Measurements from ENCODE around the gene SMYD1.

The SMYD1 gene

DNA sequence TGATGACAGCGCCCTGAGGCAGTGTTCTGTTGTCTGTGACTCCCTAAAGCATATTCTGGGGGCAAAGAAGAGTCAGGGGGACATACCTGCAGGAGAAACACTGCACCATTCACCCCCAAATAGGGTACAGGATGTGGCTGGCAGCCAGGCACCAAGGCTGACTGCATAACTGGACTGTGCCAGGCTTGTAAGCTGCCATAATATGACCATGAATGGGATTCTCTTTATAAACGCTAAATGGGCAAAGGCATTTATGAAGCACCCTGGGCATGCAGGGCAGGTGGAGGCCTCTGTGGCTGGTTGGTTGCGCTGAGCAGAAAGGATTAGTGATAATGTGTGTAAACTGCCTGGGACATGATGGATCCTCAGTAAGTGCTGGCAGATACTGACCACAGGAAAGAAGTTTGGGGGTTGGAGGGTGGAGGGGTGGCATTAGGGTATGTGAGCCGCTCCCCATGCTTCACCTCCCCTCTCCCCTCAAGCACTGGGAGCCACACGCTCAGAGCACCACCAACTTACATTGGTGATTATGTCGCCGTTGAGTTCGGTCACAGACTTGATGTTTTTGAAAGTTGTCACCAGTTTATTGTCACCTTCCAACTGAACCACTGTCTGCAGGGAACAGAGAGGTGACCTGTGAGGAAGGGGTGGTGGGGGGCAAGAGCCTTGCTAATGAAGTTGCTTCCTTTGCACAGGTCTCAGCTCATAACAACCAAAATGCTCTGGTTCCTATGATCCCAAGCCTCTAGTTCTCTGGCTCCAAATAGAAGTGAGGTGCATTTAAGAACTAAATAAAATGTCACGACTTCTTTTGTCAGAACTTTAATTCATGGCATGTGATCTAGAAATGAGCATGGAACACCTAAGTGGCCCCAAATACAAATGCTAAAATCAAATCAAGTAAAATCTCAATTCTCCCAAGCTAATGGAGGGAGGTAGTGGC, 56.6 kb downstream of the SMYD1 start:
- no peak for DNase-seq

DNA sequence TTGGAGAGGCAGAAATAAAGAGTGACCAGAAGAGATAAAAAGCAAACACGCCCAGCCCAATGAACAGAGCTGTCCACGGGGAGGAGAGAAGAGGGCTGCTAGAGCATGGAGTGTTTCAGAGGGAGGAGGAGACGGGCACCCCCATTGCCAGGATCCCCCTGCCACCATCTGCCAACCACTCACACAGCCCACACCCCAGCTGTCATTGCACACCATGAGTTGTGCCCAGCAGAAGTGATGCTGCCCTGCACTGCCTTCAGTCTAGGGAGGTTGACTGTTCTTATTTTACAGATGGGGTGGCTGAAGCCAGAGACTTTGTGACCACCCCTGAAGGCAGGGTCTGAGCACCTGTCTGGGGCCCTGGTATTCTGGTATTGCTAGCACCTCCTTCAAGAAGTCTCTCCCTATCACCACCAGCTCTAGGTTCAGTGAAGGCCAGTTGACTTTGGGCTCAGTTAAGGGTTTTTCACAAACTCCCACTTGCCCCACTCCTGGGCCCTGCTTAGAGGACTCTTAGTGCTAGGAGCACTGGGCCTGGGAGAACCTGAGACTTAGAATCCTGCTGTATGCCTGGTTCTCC, 57.8 kb downstream of the SMYD1 start:
- no peak for DNase-seq

DNA sequence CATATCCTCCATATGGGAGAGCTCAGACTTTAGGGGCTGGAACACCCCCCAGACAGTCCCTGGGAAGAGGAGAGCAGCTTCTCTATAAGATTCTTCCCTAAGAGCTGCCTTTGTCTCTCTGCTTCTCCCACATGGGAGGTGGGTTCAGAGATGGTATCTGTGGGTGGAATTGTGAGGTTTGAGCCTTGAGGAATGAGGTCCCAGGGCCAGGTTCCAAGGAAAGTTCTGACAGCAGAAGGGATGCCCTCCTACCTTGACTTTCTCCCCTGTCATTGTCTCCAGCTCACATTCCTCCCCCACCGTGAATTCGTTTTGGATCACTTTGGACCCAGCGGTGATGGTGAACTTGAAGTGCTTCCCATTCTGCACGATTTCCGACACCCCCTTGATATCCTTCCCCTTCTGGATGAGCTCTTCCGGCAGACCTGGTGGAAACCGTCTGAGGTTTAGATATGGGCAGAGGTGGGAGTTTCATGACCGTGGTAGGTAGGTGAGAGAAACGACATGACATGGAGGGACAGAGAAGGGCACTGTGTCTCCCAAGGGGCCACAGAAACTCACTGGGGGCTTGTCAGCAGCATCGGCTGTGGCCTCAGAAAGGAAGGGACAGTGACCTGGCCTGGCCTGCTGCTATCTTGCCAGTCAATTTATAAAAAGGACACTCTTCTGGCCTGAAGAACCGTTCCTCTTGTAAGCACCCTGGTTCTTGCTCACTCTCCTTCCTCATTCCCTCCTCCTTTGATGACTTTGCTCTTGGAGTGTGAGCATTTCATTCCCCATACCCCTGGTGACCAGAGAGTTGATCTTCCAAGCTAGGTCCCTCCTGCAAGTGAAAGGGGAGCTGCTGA, 58.5 kb downstream of the SMYD1 start:
- no peak for DNase-seq

DNA sequence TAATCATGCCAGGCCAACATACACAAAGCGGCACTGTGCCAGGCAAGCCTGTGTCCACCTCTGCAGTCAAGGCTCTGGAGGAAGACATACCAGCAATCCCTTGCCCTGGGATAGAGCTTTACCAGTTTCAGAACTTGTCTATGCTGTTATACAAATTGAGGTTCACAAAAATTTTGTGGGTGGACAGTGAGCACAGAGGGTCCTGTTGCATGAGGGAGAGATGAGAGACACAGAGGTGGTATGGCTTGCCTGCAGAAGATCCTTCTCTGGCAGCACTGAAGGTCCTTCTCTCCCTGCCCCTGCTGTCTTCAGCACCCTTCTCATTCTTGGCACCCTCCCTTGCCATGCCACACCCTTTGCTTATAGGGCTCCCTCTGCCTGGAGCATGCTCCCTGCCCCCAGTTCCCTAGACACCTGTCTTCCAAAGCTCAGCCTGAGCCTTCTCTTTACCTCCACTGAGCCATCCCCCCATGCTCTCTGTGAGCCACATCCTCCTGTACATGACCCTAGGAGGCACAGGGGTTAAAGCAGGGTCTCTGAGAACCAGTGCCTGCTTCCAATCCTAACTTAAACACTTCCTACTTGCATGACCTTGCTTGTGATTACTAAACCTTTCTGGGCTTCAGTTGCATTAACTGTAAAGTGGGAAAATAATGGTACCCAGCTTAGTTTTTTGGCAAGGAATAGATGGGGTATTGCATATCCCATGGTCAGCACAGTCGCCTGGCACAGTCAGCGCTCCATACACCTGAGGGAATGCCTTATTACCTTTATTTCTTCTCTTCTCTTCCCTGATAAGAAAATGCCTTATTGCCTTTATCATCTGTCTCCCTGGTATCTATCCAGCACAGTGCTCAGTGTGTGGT, 59.4 kb downstream of the SMYD1 start:
- DNase-seq = no peak

DNA sequence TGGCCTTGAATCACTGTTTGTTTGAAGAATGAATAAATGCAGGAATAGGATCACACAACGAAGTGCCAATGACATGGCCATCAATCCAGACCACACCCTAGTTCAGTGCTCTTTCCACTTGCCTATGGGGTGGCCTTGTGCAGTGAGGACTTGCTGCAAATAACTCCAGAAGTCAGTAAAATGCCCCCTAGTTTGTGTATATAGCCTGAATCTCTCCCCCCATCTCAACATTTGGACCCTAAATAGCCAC, 59.9 kb downstream of the SMYD1 start:
- no peak for DNase-seq

DNA sequence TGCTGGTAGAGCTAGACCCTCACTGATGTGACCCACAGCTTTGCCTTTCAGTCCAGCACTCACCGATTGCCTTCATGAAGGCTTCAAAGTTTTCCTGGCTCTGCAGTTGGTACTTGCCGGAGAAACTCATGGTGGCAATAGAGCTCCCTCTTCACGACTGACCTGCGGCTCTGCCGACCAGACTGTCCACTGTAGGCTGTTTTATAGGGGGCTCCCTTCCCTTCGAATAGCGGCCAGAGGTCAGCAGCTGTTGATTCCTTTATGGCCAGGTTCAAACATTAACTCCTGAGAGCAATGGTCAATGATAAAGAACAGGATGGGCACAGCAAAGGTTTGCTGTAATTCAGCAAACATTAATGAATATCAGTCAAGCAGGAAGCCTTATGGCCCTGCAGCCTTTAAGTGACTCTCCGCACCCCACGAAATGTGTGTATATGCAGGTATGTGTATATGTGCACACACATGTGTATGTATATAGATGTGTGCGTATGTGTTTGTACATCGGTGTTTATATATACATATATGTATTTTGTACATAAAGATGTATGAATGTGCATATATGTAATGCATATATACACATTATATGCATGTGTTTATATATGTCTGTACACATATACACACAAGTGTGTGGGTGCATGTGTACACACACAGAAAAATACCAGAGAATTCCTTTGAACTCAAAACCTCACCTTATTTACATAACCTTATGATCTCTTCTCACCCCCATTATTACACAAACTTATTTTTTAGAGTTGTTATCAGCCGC, 60.4 kb downstream of the SMYD1 start, which contains the start of gene FABP1:
FABP1 (minus strand) TSS at position 175 of the 766 bp plus-strand sequence; CDS start at position 130, 45 bp downstream.
- DNase-seq = no peak

DNA sequence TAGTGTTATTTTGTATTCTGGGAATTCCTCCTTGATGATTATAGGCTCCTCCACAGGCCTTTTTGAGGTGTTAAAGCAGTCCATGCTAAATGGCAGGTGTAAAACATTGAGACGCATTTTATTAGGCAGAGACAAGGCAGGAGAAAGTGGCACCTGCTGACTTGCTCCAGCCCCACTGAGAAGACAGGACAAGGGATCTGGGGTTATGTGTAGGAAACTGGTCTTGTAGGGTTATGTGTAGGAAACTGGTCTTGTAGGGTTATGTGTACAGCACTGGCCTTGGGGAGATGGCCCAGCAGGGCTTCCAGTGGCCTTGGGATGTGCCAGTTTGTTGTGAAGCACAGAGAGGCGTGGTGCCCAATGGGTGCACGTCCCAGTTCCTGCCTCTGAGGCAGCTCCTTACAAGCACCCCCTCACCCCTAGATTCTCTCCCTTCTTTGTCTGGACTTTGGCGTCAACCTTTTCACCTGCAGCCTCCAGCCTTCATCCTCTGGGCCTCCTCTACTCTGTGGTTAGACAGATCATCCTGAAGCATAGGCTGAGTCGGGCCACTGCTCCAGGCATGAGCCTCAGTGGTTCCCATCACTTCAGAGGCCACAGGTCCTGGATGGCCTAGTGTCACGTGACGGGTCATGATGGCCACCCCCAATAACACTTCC, 61.2 kb downstream of the SMYD1 start:
- DNase-seq = no peak

DNA sequence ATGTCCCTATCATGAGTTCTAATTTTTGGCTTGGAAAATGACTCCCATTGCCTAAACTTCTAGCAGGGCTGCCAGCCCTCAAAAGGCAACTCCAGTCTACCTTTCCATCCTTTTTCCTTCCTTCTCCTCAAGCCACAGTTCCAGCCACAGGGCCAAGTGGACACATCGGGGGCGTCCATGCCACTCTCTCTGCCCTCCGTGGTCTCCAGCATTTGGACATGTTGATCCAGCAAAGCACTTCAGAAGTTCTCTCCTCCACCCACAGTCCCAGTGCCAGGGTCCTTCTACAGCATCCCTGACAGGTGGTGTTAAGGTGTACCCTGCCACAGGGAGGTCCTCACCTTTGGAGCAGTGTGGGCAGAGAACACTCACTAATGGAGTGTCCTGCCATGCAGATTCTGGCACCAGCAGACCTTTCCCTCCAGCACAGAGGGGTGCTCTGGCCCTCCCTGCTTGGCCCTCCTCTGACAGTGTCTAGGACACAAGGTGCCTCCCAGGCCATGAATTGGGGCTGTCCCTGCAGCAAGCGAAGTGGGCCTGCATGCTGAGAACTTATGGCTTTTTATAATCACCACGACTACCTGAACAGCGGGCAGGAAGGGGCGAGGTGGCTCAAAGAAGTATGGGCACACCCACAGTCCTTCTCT, 61.8 kb downstream of the SMYD1 start:
- no peak for DNase-seq

DNA sequence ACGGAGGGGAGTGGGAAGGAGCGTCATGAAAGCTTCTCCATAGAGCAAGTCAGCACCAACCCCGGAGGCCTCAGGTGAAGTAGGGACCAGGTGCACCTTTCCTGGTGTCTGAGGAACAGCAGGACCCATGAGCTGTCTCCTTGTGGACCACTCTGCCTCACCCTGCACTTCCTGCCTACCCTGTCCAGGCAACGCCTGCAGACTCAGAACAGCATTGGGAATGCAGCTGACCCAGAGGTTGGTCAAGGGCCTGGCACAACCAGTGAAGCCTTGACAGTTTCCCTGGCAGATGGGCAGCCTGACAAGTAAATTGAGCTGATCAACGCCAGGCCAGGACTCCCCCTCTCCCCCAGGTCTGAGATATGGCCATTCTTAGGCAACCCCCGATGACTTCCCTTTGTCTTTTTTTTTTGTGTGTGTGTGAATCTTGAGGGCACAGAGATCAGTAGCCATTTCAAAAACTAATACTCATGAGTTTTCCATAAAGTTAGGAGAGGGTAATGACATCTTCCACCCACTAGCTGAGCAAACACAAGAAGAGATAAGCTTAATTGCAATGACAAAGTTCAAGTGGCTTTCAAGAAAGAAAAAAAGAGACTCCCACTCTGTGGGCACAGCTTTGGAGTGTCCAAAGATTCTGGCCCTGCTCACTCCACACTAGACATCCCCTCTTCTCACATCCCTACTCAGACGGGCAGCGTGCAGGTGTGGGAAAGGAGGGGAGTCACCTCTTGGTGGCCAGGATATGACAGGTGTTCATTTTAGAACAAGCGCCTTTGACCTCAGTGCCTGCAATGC, 63.8 kb downstream of the SMYD1 start:
- no peak for DNase-seq

DNA sequence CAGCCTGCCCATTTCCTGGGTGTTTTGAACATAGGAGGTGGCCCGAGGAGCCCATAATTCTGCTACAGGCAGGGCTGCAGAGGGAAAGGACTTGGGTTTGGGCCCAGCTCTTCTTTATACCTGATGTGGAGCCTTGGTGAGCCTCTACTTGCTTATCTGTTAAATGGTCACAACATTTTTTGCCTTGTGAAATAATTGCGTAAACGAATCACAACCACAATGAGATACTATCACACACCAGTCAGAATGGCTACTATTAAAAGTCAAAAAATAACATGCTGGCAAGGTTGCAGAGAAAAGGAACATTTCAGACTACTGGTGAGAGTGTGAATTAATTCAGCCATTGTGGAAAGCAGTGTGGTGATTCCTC, 64.4 kb downstream of the SMYD1 start:
- DNase-seq = no peak

DNA sequence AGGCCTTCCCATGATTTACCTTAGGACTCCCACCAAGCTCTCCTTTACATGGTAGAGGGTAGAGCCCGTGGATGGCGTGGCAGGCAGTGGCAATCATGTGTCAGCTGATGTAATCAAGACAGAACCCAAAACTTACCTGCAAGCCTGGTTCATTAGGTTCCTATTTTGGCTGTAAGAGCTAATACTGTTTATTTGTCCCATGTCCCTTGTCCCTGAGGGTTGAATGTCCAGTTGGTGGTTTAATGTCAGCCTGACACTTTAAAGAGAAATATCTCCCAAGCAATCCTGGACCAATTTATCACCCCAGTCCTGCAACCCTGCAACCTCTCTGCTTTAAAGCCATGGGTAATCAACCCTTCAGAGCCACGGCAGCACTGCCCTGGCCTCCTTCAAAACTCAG, 66.2 kb downstream of the SMYD1 start:
- no peak for DNase-seq

DNA sequence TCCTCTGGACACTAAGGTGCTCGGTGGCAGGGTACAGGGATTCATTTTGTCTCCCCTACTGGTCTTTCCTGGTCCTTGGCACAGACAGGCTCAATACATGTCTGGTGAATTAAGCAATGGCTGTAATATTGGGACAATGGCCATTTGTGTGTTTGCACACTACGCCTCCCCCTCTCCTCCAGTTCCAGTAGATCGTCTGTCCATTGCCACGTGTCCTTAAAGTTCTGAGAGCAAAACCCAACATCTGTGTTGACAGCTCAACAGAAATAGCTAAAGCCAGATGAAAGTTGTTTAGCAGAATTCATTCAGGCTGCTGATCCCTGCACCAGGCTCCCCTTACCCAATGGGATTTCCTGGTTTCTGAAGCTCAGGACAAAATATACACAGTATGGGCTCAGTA, 69.2 kb downstream of the SMYD1 start:
- DNase-seq = no peak

DNA sequence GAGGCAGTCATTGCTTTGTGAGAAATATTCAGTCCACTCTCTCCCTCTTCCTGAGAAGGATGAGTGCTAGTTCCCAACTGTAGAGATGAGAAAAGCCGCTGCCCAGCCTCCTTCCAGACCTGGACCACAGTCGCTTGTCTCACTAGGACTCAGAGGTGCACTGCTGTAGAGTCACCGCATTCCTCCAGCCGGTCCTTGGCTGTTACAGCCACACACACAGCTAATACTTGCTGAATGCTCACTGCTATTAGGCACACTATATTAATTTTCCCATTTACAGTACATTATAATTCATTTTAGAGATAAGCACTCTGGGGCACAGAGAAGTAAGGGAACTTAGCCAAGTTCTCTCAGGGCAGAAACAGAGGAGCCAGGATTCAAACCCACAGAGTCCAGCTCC, 70.2 kb downstream of the SMYD1 start:
- DNase-seq = no peak

DNA sequence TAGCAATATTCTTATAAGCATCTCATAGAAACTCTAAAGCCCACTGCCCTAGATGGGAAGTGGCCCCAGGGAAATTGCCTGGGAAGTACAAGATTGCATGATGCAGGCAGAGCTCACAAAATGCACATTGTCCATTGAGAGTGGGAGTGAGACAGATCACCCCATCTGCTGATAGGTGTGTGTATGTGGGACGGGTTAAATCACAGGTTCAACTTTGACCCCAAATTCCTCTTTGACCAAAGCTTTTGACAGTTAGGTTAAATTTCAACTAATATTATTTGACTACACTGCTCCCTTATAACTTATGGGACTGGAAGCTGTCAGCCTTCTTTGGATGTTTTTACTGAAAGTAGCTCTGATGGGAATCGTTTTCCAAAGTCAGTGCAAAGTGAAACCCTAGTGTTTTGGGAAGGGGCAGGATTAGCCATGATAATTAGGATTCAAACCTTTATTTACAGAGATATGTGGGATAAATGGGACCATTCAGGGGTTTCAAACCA, 71.6 kb downstream of the SMYD1 start:
- DNase-seq = no peak

DNA sequence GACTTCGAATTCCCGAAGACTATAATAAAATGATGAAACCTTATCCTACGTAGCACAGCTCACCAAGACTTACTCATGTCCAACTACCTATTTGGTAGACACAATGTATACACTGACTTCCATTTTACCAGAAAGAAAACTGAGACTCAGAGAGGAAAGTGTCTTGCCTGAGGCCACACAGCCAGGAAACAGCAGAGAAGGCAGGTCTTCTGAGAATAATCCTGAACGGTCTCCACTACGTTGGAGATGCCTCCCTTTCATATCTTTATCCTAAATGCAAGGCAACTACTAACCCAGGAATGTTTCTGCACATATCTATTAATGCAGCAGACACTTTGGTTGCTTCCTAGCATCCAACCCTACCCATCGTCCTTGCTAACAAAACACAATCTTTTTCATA, 72.2 kb downstream of the SMYD1 start:
- no peak for DNase-seq

DNA sequence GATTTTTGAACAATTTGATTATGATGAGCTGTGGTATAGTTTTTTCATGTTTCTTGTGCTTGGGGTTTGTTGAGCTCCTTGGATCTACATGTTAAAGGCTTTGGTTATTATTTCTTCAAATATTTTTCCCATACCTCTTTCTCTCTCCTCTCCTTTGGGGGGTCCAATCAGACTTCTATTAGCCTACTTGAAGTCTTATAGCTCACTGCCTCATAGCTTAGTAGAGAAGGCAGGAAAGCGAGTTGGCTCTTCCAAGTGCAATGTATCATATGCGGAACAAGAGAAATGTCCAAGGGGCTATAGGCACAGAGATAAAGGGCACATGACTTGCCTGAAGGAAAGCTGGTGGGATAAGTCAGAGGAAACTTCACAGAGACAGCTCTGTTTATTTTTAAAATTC, 74.3 kb downstream of the SMYD1 start:
- no peak for DNase-seq

DNA sequence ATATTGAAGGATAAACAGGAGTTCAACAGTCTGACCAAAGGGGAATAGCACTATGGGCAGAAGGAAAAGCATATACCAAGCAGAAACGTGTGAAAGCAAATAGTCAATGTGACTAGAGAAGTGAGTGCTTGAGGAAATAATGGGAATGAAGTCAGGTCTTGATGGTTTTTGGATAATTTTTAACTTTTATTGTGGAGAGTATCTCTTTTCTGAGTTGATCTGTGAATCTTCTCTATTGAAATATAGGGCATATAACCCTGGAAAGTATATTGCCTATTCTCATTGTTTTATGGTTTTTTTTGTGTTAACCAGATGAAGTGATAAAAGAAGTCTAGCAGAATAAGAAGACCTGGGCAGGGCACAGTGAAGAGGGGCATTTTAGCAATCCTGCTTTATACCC, 76.6 kb downstream of the SMYD1 start:
- DNase-seq = no peak

DNA sequence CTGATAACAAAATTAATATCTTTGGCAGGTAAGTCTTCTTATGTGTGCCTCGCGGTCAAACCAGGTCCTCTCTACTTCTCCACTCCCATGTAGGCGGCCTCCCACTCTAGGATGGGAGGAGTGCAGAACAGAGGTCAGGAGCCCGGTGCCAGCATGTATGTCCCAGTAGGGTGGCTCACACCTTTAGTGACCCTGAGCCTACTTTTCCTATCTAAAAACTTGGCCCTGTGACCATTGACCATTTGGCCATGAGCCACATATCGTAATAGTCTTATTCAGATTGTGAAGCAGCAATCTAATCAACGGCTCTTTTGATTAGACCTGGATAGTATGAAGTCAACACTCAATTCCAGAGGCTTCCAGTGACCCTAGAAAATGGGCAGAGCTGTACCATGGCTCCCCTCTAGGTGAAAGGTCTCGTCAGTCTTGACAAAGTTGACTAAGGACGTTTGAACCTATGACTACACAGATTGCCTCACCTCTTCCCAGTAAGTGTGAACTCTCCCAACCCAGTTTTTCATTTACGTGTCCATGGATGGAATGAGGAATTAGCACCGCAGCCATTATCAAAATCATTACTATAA, 77.4 kb downstream of the SMYD1 start:
- no peak for DNase-seq

DNA sequence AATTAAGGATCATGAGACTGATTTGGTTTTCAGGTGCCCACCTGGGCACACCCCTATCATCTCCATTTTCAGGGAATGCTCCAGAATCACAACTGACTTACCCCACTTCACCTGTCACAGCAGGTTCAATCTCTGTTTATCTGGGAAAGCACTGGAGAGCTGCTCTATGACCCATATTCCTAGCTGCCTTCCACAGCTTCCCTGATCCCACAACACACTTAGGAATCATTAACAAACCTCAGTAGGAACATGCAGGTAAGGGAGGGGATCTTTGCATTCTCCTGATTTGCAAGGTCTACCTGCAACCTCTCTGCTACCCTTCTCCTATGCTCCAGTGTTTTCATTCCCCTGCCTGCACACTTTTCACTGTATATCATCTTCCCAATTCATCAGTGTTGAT, 79.0 kb downstream of the SMYD1 start:
- DNase-seq = no peak

DNA sequence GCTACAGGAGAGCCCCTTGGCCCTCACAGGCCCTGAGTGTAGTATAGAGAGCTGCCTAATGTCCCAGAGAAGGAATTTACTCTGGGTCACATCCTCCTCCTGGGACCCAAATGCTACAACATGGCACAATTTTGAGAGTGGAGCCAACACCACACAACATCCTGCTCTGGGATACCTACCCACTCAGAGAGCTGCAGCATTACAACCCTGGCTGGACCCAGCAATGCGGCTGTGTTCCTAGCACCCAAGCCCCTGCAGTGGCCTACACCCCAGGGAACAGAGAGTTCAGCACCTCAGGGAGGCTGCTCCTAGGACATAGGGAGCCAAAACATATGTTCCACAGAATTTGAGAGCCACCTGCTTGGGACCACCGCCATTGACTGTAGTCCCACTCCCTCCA, 79.5 kb downstream of the SMYD1 start:
- no peak for DNase-seq
